Upper lobe of right lung (tissue), 1 donor: Measurements from ENCODE around the gene GALNTL6. TPM values are rescaled to one million over a fixed set of nuclear protein-coding genes. Genes with fewer than 3 reads are reported as not detected.

ENCODE experiments used
- ATAC-seq: fragments of 200-7000 bp; cut with Tn5 transposase; one replicate; pipeline ENCODE4 v1.9.1; 2020; ENCODE audit warnings: mild to moderate bottlenecking, moderate library complexity
- DNase-seq: peaks from one replicate; pipeline ENCODE4 v3.0.0-alpha.2; 2020
- H3K27ac ChIP-seq: fragments of 200-600 bp; one replicate; pipeline ENCODE4 v1.8.0; 2022
- H3K27me3 ChIP-seq: fragments of 200-600 bp; one replicate; pipeline ENCODE4 v1.8.0; 2022; ENCODE audit warnings: mild to moderate bottlenecking
- H3K36me3 ChIP-seq: fragments of 200-600 bp; one replicate; pipeline ENCODE4 v1.8.0; 2022
- H3K4me1 ChIP-seq: fragments of 200-600 bp; one replicate; pipeline ENCODE4 v1.8.0; 2022
- H3K4me3 ChIP-seq: fragments of 200-600 bp; one replicate; pipeline ENCODE4 v1.8.0; 2022; ENCODE audit warnings: mild to moderate bottlenecking
- H3K9me3 ChIP-seq: fragments of 200-600 bp; one replicate; pipeline ENCODE4 v1.8.0; 2022
- CTCF ChIP-seq: fragments of 200-600 bp; IDR thresholded peaks from one replicate; pipeline ENCODE4 v1.8.0; 2022; ENCODE audit warnings: antibody characterized with exemption
- intact Hi-C: fragments of 100-400 bp; cut with DNase I; formaldehyde crosslinking; loops from one replicate; pipeline ENCODE4 v1.11.0; 2022
- total RNA-seq: library from RNA; stranded (reverse); fragmentation: NEBNext Ultra II Directional; extraction: Animal tissue kit (Norgen Biotek cat#: 25700); gene quantifications from one replicate; pipeline ENCODE4 v1.2.1, GENCODE V29; 2021
- donor health status: DM: no; HTN: yes; CAD: no; lungs with severe emphysema.

GALNTL6 gene
- total RNA-seq, 1 donor from 2014 or later, result 0.20 TPM

- no peak for TF ChIP-seq CTCF
- no peaks in the 10 kb centered on the region for H3K4me1 ChIP-seq
- no peak overlapping the region for H3K4me3 ChIP-seq
- no peaks in the 10 kb centered on the region for H3K27me3 ChIP-seq
- no peak for DNase-seq
- no peak for ATAC-seq
- intact Hi-C loops, result no loop called here
- no peaks in the 10 kb centered on the region for H3K36me3 ChIP-seq
- H3K9me3 ChIP-seq, result no peaks in the 10 kb centered on the region
- H3K27ac ChIP-seq, result no peak overlapping the region
Measured at GRCh38 chr4:172163215-172163614, 350.0 kb downstream of the GALNTL6 start.

- intact Hi-C loops, result no loop called here
- TF ChIP-seq CTCF, result no peak
- no peaks in the 10 kb centered on the region for H3K36me3 ChIP-seq
- no peaks in the 10 kb centered on the region for H3K9me3 ChIP-seq
- ATAC-seq (no peak), DNase-seq (no peak)
- H3K27me3 ChIP-seq, result no peaks in the 10 kb centered on the region
- H3K27ac ChIP-seq, result no peak overlapping the region
- H3K4me1 ChIP-seq, result no peaks in the 10 kb centered on the region
- no peak overlapping the region for H3K4me3 ChIP-seq
Measured at GRCh38 chr4:172168888-172169287, 355.7 kb downstream of the GALNTL6 start.

GRCh38 chr4:172169871-172170270 lies 356.7 kb downstream of the GALNTL6 start:
- H3K4me1 ChIP-seq, result no peaks in the 10 kb centered on the region
- no peak for ATAC-seq
- no peaks in the 10 kb centered on the region for H3K36me3 ChIP-seq
- H3K9me3 ChIP-seq, result no peaks in the 10 kb centered on the region
- H3K27ac ChIP-seq, result no peak overlapping the region
- no peak for TF ChIP-seq CTCF
- no peaks in the 10 kb centered on the region for H3K27me3 ChIP-seq
- DNase-seq, result no peak
- no peak overlapping the region for H3K4me3 ChIP-seq
- intact Hi-C loops, result no loop called here

- no peaks in the 10 kb centered on the region for H3K9me3 ChIP-seq
- H3K4me3 ChIP-seq, result no peak overlapping the region
- H3K27me3 ChIP-seq, result no peaks in the 10 kb centered on the region
- intact Hi-C loops, result no loop called here
- no peaks in the 10 kb centered on the region for H3K4me1 ChIP-seq
- DNase-seq (no peak), ATAC-seq (no peak)
- H3K27ac ChIP-seq, result no peak overlapping the region
- no peak for TF ChIP-seq CTCF
- H3K36me3 ChIP-seq, result no peaks in the 10 kb centered on the region
Measured at GRCh38 chr4:172173206-172173605, 360.0 kb downstream of the GALNTL6 start.

- H3K36me3 ChIP-seq, result no peaks in the 10 kb centered on the region
- H3K4me1 ChIP-seq, result no peaks in the 10 kb centered on the region
- TF ChIP-seq CTCF, result no peak
- H3K27ac ChIP-seq, result no peak overlapping the region
- DNase-seq, result no peak
- intact Hi-C loops, result no loop called here
- H3K4me3 ChIP-seq, result no peak overlapping the region
- no peak for ATAC-seq
- no peaks in the 10 kb centered on the region for H3K9me3 ChIP-seq
- no peaks in the 10 kb centered on the region for H3K27me3 ChIP-seq
Measured at GRCh38 chr4:172177382-172177781, 364.2 kb downstream of the GALNTL6 start.
